Mesendoderm (in vitro differentiated cells): Measurements from ENCODE around the gene VWDE. TPM values are rescaled to one million over a fixed set of nuclear protein-coding genes. Genes with fewer than 3 reads are reported as not detected.
"Not testable (repeated sequence)": the region's sequence is repeated elsewhere in the genome, so short reads cannot be mapped to it uniquely, and the experiment has no call there.

Experiments
- DNase-seq: peaks from one replicate; pipeline ENCODE4 v3.0.0; 2013
- H2AK5ac ChIP-seq: 2 replicates; pipeline ENCODE4 v1.6.1; 2013; ENCODE audit warnings: low read length, inconsistent platforms
- H2BK120ac ChIP-seq: 2 replicates; pipeline ENCODE4 v1.6.1; 2013; ENCODE audit warnings: low read depth, mild to moderate bottlenecking, low read length, moderate library complexity, mixed read lengths
- H2BK15ac ChIP-seq: replicated peaks from 2 replicates; pipeline ENCODE4 v1.6.1; 2013; ENCODE audit warnings: low read depth, mild to moderate bottlenecking, moderate library complexity
- H2BK5ac ChIP-seq: 2 replicates; pipeline ENCODE4 v1.6.1; 2013; ENCODE audit warnings: low read length, inconsistent platforms
- H3K18ac ChIP-seq: 2 replicates; pipeline ENCODE4 v1.6.1; 2013; ENCODE audit warnings: mild to moderate bottlenecking, low read length, mixed read lengths
- H3K23ac ChIP-seq: one replicate; pipeline ENCODE4 v1.6.1; 2013; ENCODE audit warnings: low read length
- H3K27ac ChIP-seq: 2 replicates; pipeline ENCODE4 v1.5.1; 2013; ENCODE audit warnings: low read depth, mild to moderate bottlenecking, inconsistent platforms, low read length, moderate library complexity
- H3K27me3 ChIP-seq: 2 replicates; pipeline ENCODE4 v1.6.1; 2013; ENCODE audit warnings: low read length, control low read depth, mild to moderate bottlenecking, inconsistent platforms; ENCODE audit not compliant: insufficient read depth, poor library complexity
- H3K36me3 ChIP-seq: 2 replicates; pipeline ENCODE4 v1.6.1; 2013; ENCODE audit warnings: low read length, inconsistent platforms; ENCODE audit not compliant: control insufficient read depth, insufficient read depth
- H3K4ac ChIP-seq: one replicate; pipeline ENCODE4 v1.6.1; 2013; ENCODE audit warnings: low read depth, mild to moderate bottlenecking, low read length, moderate library complexity
- H3K4me1 ChIP-seq: 2 replicates; pipeline ENCODE4 v1.6.1; 2013; ENCODE audit warnings: low read depth, low read length, inconsistent platforms; ENCODE audit not compliant: control insufficient read depth
- H3K4me2 ChIP-seq: 2 replicates; pipeline ENCODE4 v1.6.1; 2013; ENCODE audit warnings: low read length
- H3K4me3 ChIP-seq: 2 replicates; pipeline ENCODE4 v1.5.1; 2013; ENCODE audit warnings: mild to moderate bottlenecking, low read length
- H3K56ac ChIP-seq: one replicate; pipeline ENCODE4 v1.6.1; 2013; ENCODE audit warnings: low read length
- H3K79me1 ChIP-seq: 2 replicates; pipeline ENCODE4 v1.6.1; 2013; ENCODE audit warnings: low read length, inconsistent platforms
- H3K79me2 ChIP-seq: 2 replicates; pipeline ENCODE4 v1.6.1; 2013; ENCODE audit warnings: mild to moderate bottlenecking, low read length; ENCODE audit not compliant: control insufficient read depth, insufficient read depth
- H3K9ac ChIP-seq: 2 replicates; pipeline ENCODE4 v1.6.1; 2013; ENCODE audit warnings: low read length, inconsistent platforms
- H4K5ac ChIP-seq: one replicate; pipeline ENCODE4 v1.6.1; 2013; ENCODE audit warnings: low read length
- H4K8ac ChIP-seq: one replicate; pipeline ENCODE4 v1.6.1; 2013; ENCODE audit warnings: low read depth, mild to moderate bottlenecking, control low read depth, low read length, moderate library complexity
- WGBS: extraction: QIAGEN DNeasy Blood & Tissue Kit; methylation state at CpG from one replicate; pipeline ENCODE4 v1.1.7; 2013; ENCODE audit warnings: low lambda C conversion rate, missing lambda C conversion rate; ENCODE audit not compliant: insufficient coverage; ENCODE audit errors: extremely low coverage; 5-methylcytosine and 5-hydroxymethylcytosine counted together
- polyA plus RNA-seq, 2 experiments: library from polyadenylated mRNA; stranded (reverse); fragments of 200-250 nt; gene quantifications; one replicate each; pipeline ENCODE4 v1.2.3, GENCODE V29; 2013

VWDE gene
- 4.6 TPM for polyA plus RNA-seq (2013, experiment 1 of 2)
- polyA plus RNA-seq (2013, experiment 2 of 2) = 4.8 TPM

GRCh38 chr7:12403287-12404181, at the start of gene VWDE:
TSS of gene VWDE (minus strand) at chr7:12403865. CDS start at chr7:12403716, 149 bp downstream.
- peaks cover 5% of the 10 kb centered on the region for H3K79me2 ChIP-seq
- WGBS = no CpG with 5 or more reads among the region's 54 CpGs
- H3K4ac ChIP-seq = no peak within 1 kb of the TSS
- H3K9ac ChIP-seq = peak within 1 kb of the TSS; percentile 79
- DNase-seq = peak; percentile 90
- H3K4me3 ChIP-seq = peak within 1 kb of the TSS; percentile 80
- no peak within 1 kb of the TSS for H2BK15ac ChIP-seq
- no peaks in the 10 kb centered on the region for H3K36me3 ChIP-seq
- H3K4me2 ChIP-seq = peak within 1 kb of the TSS; percentile 56
- no peaks in the 10 kb centered on the region for H3K27me3 ChIP-seq
- H4K5ac ChIP-seq = no peak within 1 kb of the TSS
- H3K4me1 ChIP-seq = peaks cover 2% of the 10 kb centered on the region
- peaks cover 1% of the 10 kb centered on the region for H3K79me1 ChIP-seq
- peak within 1 kb of the TSS; percentile 15 for H2BK5ac ChIP-seq
- peak within 1 kb of the TSS; percentile 4 for H3K18ac ChIP-seq
- H3K56ac ChIP-seq = peak within 1 kb of the TSS; percentile 89
- H4K8ac ChIP-seq = no peak within 1 kb of the TSS
- no peak within 1 kb of the TSS for H2BK120ac ChIP-seq
- no peak within 1 kb of the TSS for H2AK5ac ChIP-seq
- no peak within 1 kb of the TSS for H3K27ac ChIP-seq
- H3K23ac ChIP-seq = peak within 1 kb of the TSS; percentile 80

- not testable (repeated sequence) for H2AK5ac ChIP-seq, H3K4me3 ChIP-seq, H3K56ac ChIP-seq, H3K4me1 ChIP-seq, H4K5ac ChIP-seq, H3K9ac ChIP-seq, H3K27ac ChIP-seq, H2BK5ac ChIP-seq, H3K36me3 ChIP-seq, H4K8ac ChIP-seq, H3K23ac ChIP-seq, H3K79me2 ChIP-seq, H3K79me1 ChIP-seq, H3K4ac ChIP-seq, H3K27me3 ChIP-seq, H3K18ac ChIP-seq, H2BK120ac ChIP-seq, H2BK15ac ChIP-seq, H3K4me2 ChIP-seq, DNase-seq
- no CpG with 5 or more reads among the region's 2 CpGs for WGBS
Observed at GRCh38 chr7:12453136-12453535, 49.5 kb upstream of the VWDE start.

DNA sequence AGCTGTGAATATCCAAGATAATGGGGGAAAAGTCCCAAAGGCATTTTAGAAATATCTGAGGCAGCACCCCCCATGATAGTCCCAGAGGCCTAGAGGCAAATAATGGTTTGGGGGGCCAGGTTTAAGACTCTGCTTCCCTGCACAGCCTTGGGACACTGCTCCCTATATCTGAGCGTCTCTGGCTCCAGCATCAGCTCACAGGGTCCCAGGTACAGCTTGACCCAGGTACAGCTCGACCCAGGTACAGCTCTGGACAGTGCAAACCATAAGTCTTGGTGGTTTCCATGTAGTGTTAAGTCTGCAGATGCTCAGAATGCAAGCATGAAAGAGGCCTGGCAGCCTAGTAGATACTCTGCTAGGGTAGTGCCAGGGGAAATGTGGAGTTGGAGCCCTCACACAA, 47.0 kb upstream of the VWDE start:
- H3K79me1 ChIP-seq = no peaks in the 10 kb centered on the region
- H2BK120ac ChIP-seq = no peak overlapping the region
- DNase-seq = no peak
- no peaks in the 10 kb centered on the region for H3K79me2 ChIP-seq
- no peak overlapping the region for H2AK5ac ChIP-seq
- no peaks in the 10 kb centered on the region for H3K36me3 ChIP-seq
- no peak overlapping the region for H3K9ac ChIP-seq
- H3K4me3 ChIP-seq = no peak overlapping the region
- H3K27me3 ChIP-seq = no peaks in the 10 kb centered on the region
- no peaks in the 10 kb centered on the region for H3K4me1 ChIP-seq
- H2BK5ac ChIP-seq = no peak overlapping the region
- no CpG with 5 or more reads among the region's 2 CpGs for WGBS
- no peak overlapping the region for H3K23ac ChIP-seq
- H2BK15ac ChIP-seq = no peak overlapping the region
- no peak overlapping the region for H3K27ac ChIP-seq
- no peak overlapping the region for H3K4me2 ChIP-seq
- no peak overlapping the region for H4K5ac ChIP-seq
- H3K4ac ChIP-seq = no peak overlapping the region
- H3K18ac ChIP-seq = no peak overlapping the region
- H3K56ac ChIP-seq = no peak overlapping the region
- H4K8ac ChIP-seq = no peak overlapping the region

DNA sequence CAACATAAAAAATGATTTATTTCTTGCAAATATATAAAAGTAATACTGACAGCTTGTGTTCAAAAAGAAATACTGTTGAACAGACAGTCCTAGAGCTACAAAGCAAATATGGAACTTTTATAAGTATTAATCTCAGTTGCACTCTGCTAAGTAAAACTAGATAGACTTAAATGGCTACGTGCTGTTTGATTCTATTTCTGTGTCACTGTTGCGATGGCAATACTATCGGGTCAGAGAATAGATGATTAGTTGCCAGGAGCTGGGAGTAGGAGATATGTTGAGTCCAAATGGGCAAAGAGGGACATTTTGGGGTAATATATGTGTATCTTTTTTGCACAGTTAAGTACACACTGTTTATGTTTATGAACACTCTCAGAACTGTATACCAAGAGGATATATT, 41.1 kb upstream of the VWDE start:
- Histone ChIP-seq H4K5ac (no peak overlapping the region), H3K4me3 (no peak overlapping the region), H3K56ac (no peak overlapping the region), H3K36me3 (no peaks in the 10 kb centered on the region), H3K27me3 (no peaks in the 10 kb centered on the region), H3K79me2 (no peaks in the 10 kb centered on the region), H3K79me1 (no peaks in the 10 kb centered on the region), H3K4ac (peak overlapping the region; percentile 16), H3K27ac (no peak overlapping the region), H2AK5ac (no peak overlapping the region), H2BK5ac (no peak overlapping the region), H4K8ac (no peak overlapping the region), H2BK15ac (no peak overlapping the region), H2BK120ac (no peak overlapping the region), H3K4me1 (no peaks in the 10 kb centered on the region), H3K23ac (no peak overlapping the region), H3K9ac (no peak overlapping the region), H3K4me2 (no peak overlapping the region), H3K18ac (no peak overlapping the region)
- no peak for DNase-seq
- WGBS = no CpG with 5 or more reads among the region's 3 CpGs

GRCh38 chr7:12440229-12440628, 36.6 kb upstream of the VWDE start:
- no peak overlapping the region for H2AK5ac ChIP-seq
- no peaks in the 10 kb centered on the region for H3K4me1 ChIP-seq
- no peak overlapping the region for H3K56ac ChIP-seq
- H3K27me3 ChIP-seq = no peaks in the 10 kb centered on the region
- no peaks in the 10 kb centered on the region for H3K79me2 ChIP-seq
- H4K8ac ChIP-seq = no peak overlapping the region
- H3K79me1 ChIP-seq = no peaks in the 10 kb centered on the region
- WGBS = no CpG with 5 or more reads among the region's 5 CpGs
- no peak overlapping the region for H2BK5ac ChIP-seq
- H3K36me3 ChIP-seq = no peaks in the 10 kb centered on the region
- no peak for DNase-seq
- no peak overlapping the region for H2BK120ac ChIP-seq
- no peak overlapping the region for H4K5ac ChIP-seq
- H3K18ac ChIP-seq = no peak overlapping the region
- H3K9ac ChIP-seq = no peak overlapping the region
- H3K27ac ChIP-seq = no peak overlapping the region
- H2BK15ac ChIP-seq = no peak overlapping the region
- no peak overlapping the region for H3K23ac ChIP-seq
- H3K4me2 ChIP-seq = no peak overlapping the region
- H3K4me3 ChIP-seq = no peak overlapping the region
- no peak overlapping the region for H3K4ac ChIP-seq
